ENCODE data around the gene ITPA. TPM values are rescaled to one million over a fixed set of nuclear protein-coding genes. Genes with fewer than 3 reads are reported as not detected.

Gene ITPA
- total RNA-seq, 4 donors from 2014 or later, result 21.8 to 51.8 (median 38.8) TPM

GRCh38 chr20:3175270-3175669, 34.0 kb upstream of the ITPA start:
- TF ChIP-seq CTCF (IDR thresholded peaks at IDR 0.05; ENCODE audit: low read depth), result no peak

GRCh38 chr20:3177746-3178485, 31.4 kb upstream of the ITPA start:
- no peak for TF ChIP-seq CTCF (IDR thresholded peaks at IDR 0.05; ENCODE audit: low read depth)

- TF ChIP-seq CTCF (IDR thresholded peaks at IDR 0.05; ENCODE audit: low read depth), result no peak
These were observed 29.0 kb upstream of the ITPA start for GRCh38 chr20:3180319-3180718.

GRCh38 chr20:3181270-3181669, 28.0 kb upstream of the ITPA start:
- TF ChIP-seq CTCF (IDR thresholded peaks at IDR 0.05; ENCODE audit: low read depth), result no peak

GRCh38 chr20:3183896-3184612, 25.2 kb upstream of the ITPA start:
- no peak for TF ChIP-seq CTCF (IDR thresholded peaks at IDR 0.05; ENCODE audit: low read depth)

GRCh38 chr20:3188823-3189413, 20.4 kb upstream of the ITPA start:
- no peak for TF ChIP-seq CTCF (IDR thresholded peaks at IDR 0.05; ENCODE audit: low read depth)

- TF ChIP-seq CTCF (IDR thresholded peaks at IDR 0.05; ENCODE audit: low read depth), result no peak
These were observed 19.7 kb upstream of the ITPA start for GRCh38 chr20:3189561-3190131.

Data from subcutaneous adipose tissue (tissue), 4 donors.